Neural cell (in vitro differentiated cells): ENCODE results near the gene OR9Q2. TPM values are rescaled to one million over a fixed set of nuclear protein-coding genes. Genes with fewer than 3 reads are reported as not detected.

ENCODE experiments used
- polyA plus RNA-seq: library from polyadenylated mRNA; depleted of rRNA; stranded (reverse); fragments of >200 nt; gene quantifications from 2 replicates; pipeline ENCODE4 v1.2.3, GENCODE V29; 2014

Gene OR9Q2
- polyA plus RNA-seq, 1 donor from 2014 or later, result not detected

Other genes starting within 250 kb of the OR9Q2 start
- gene OR9Q1, start 165.2 kb upstream of the OR9Q2 start, polyA plus RNA-seq, result not detected in 2 replicates
- gene OR6Q1, start 158.1 kb upstream of the OR9Q2 start, polyA plus RNA-seq, result not detected in 2 replicates
- gene OR9I1, start 63.5 kb upstream of the OR9Q2 start, polyA plus RNA-seq, result not detected in 2 replicates
- gene OR1S2, start 15.1 kb downstream of the OR9Q2 start, polyA plus RNA-seq, result not detected in 2 replicates
- gene OR1S1, start 23.6 kb downstream of the OR9Q2 start, polyA plus RNA-seq, result not detected in 2 replicates
- not detected in 2 replicates for gene OR10Q1, start 39.8 kb downstream of the OR9Q2 start, polyA plus RNA-seq
- gene OR10W1, start 79.2 kb downstream of the OR9Q2 start, polyA plus RNA-seq, result not detected in 2 replicates
- gene OR5B17, start 170.0 kb downstream of the OR9Q2 start, polyA plus RNA-seq, result not detected in 2 replicates
- gene OR5B3, start 217.8 kb downstream of the OR9Q2 start, polyA plus RNA-seq, result not detected in 2 replicates
- not detected in 2 replicates for gene OR5B2, start 239.1 kb downstream of the OR9Q2 start, polyA plus RNA-seq